Progenitor cell of endocrine pancreas (in vitro differentiated cells): ENCODE results near the gene ZDHHC8. TPM values are rescaled to one million over a fixed set of nuclear protein-coding genes. Genes with fewer than 3 reads are reported as not detected.

Experiments
- DNase-seq: peaks from one replicate; pipeline ENCODE4 v3.0.0; 2021; ENCODE audit warnings: low spot score; ENCODE audit not compliant: unreplicated experiment
- H3K27ac Mint-ChIP-seq: 2 replicates; pipeline ENCODE4 v1.8.0; 2021; ENCODE audit warnings: mild to moderate bottlenecking, moderate library complexity, mixed read lengths
- H3K27me3 Mint-ChIP-seq: 2 replicates; pipeline ENCODE4 v1.8.0; 2021; ENCODE audit warnings: mixed read lengths
- H3K36me3 Mint-ChIP-seq: 2 replicates; pipeline ENCODE4 v1.8.0; 2022; ENCODE audit warnings: mixed read lengths; ENCODE audit not compliant: insufficient read depth
- H3K4me1 Mint-ChIP-seq: 2 replicates; pipeline ENCODE4 v1.8.0; 2021; ENCODE audit warnings: low read depth, mixed read lengths
- H3K4me3 Mint-ChIP-seq: 2 replicates; pipeline ENCODE4 v1.8.0; 2021; ENCODE audit warnings: low read depth, mild to moderate bottlenecking, moderate library complexity, mixed read lengths
- H3K9me3 Mint-ChIP-seq: 2 replicates; pipeline ENCODE4 v1.8.0; 2021; ENCODE audit warnings: low read depth, mixed read lengths
- total RNA-seq: library from RNA; stranded (reverse); gene quantifications from 2 replicates; pipeline ENCODE4 v1.2.1, GENCODE V29; 2021
- TF ChIP-seq, protein P1 (sequence below): fragments of 200-600 bp; sonication (generic); IDR thresholded peaks from one replicate; pipeline ENCODE4 v1.5.0; 2021; ENCODE audit warnings: antibody characterized with exemption, mild to moderate bottlenecking; ENCODE audit not compliant: unreplicated experiment

ZDHHC8 gene
- total RNA-seq, 1 donor from 2014 or later: 82.1 TPM

DNA sequence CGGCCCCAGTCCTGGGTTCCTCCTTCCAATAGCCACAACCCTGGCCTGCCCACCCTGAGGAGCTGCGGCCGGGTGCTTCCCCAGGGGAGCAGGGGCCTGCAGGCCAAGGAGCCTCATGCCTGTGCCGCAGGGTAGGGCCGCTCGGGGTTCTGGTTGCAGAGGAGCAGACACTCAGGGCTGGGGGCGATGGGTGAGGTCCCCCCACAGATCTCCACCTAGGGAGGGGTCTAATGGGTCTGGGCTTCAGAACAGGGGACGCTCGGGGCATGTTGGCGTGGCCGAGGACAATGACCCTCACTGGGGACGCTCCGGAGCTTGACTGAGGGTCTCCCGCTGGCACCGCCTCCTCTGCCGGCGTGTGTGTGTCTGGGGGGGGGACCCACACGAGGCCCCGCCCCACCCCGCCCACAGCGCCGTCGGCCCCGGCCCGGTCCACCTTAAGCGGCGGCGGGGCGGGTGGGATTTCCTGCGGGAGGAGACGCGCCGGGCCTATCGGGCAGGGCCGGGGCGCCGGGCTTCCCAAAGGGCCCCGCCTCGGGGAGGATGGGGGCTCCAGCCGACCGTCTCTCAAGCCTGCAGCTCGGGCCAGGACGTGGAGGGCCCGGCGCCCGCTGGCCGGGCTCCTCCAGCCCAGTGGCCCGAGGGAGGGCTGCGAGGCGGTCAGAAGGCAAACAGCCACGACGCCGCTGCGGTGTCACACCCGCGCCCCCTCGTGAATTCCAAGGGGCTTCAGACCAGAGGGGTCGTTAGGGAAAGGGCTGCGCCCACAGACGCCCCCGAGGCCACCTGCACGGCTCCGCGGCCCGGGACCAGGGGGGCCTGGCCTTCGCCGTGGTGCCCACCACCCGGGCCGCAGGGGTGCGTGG, 640 bp upstream of the ZDHHC8 start:
- Mint-ChIP-seq H3K4me3 (peak overlapping the region; percentile 69), H3K4me1 (peaks cover 4% of the 10 kb centered on the region), H3K36me3 (peaks cover 8% of the 10 kb centered on the region), H3K27ac (no peak overlapping the region), H3K27me3 (no peaks in the 10 kb centered on the region), H3K9me3 (no peaks in the 10 kb centered on the region)
- DNase-seq: peak; percentile 47
- TF ChIP-seq, protein P1, sequence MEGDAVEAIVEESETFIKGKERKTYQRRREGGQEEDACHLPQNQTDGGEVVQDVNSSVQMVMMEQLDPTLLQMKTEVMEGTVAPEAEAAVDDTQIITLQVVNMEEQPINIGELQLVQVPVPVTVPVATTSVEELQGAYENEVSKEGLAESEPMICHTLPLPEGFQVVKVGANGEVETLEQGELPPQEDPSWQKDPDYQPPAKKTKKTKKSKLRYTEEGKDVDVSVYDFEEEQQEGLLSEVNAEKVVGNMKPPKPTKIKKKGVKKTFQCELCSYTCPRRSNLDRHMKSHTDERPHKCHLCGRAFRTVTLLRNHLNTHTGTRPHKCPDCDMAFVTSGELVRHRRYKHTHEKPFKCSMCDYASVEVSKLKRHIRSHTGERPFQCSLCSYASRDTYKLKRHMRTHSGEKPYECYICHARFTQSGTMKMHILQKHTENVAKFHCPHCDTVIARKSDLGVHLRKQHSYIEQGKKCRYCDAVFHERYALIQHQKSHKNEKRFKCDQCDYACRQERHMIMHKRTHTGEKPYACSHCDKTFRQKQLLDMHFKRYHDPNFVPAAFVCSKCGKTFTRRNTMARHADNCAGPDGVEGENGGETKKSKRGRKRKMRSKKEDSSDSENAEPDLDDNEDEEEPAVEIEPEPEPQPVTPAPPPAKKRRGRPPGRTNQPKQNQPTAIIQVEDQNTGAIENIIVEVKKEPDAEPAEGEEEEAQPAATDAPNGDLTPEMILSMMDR: no peak

DNA sequence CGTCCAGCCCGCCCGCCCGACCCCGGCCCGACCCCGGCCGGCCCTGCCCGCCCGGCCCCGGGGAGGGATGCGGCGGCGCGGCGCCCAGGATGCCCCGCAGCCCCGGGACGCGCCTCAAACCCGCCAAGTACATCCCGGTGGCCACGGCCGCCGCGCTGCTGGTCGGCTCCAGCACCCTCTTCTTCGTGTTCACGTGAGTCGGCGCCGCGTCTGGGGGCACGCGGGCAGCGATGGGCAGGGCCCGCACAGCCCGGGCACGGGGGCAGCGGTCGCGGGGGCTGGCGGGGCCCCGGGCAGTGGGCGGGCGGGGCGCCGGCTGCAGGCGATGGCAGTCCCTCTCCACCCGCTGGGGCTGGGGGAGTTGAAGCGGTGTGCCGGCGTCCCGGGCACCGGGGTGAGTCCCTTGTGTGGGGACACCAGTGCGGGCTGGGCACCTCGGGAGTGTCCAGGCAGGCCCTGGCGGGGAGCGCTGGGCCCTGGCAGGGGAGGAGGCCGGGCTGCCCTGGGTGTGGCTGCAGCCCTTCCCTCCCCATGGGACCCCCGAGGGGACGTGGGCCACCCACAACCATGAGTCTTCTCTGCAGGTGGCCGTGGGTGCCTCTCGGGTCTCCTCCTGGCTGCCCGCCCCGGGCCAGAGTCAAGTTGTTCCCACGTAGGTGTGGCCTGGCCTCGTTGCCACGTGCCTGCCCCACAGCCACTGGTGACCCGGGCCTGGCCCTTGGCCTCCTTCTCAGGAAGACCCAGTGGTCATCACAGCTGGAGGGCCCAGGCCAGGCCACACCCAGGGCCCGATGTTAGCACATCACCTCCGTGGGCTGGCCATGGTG, 468 bp downstream of the ZDHHC8 start:
- no peak for DNase-seq
- peaks cover 5% of the 10 kb centered on the region for H3K36me3 Mint-ChIP-seq
- H3K9me3 Mint-ChIP-seq: no peaks in the 10 kb centered on the region
- H3K4me1 Mint-ChIP-seq: peaks cover 4% of the 10 kb centered on the region
- no peaks in the 10 kb centered on the region for H3K27me3 Mint-ChIP-seq
- no peak overlapping the region for H3K27ac Mint-ChIP-seq
- TF ChIP-seq, protein P1: no peak
- H3K4me3 Mint-ChIP-seq: peak overlapping the region; percentile 68

DNA sequence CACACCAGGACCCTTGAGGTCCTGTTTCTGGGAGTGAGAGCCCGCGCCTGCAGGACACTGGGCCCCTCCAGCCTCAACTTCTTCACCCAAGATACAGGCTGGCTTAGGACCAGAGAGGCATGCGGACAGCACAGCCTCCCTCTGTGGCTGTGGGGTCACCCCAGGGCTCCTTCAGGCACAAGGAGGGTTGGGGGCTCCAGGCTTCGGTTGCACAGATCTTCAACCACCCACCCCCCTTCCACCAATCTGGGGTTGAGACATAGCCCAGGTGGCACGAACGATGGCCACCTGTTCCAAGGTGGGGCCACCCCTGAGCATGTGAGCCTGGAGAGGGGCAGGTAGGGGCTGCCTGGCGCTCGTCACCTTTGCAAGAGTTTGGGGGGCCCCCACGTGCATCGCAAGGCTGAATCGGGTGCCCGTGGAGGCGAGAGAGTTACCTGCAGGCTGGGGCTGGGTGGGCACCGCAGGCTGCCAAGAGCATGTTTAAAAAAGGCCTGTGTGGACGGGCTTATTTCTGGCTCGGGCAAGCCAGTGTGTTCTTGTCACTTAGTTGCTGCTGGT, 1.2 kb downstream of the ZDHHC8 start:
- Mint-ChIP-seq H3K9me3 (no peaks in the 10 kb centered on the region), H3K4me1 (peaks cover 4% of the 10 kb centered on the region)
- DNase-seq: no peak

DNA sequence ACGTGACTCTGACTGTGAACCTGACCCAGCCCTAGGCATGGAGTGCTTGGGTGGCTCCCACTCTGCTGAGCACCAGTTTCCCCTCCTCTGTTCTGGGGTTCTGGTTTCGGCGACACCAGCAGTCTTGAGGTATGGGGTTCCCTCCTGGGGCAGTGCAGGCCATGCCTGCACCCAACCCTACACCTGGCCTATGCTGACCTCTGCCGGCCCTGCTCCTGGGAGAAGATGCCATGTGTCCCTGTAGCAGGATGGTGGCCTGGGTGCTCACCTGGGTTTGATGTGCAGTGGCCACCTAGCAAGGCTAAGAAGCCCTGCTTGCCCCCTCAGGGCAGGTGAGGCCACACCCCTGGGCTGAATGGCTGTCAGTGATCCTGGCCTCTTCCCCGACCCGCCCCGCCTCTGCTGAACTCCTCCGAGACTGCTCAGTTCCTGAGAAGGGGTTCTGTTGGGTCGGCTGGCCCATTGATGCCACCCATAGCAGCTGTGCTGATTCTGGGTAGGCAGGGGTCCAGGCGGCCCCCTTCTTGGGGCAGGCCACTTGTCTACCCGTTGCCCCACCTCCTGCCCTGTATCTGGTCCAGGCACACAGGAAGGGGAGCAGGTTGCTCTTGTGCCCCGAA, 2.4 kb downstream of the ZDHHC8 start:
- H3K9me3 Mint-ChIP-seq: no peaks in the 10 kb centered on the region
- no peaks in the 10 kb centered on the region for H3K36me3 Mint-ChIP-seq
- no peak overlapping the region for H3K27ac Mint-ChIP-seq
- H3K4me1 Mint-ChIP-seq: peaks cover 4% of the 10 kb centered on the region
- TF ChIP-seq, protein P1: no peak
- DNase-seq: no peak
- H3K27me3 Mint-ChIP-seq: no peaks in the 10 kb centered on the region
- H3K4me3 Mint-ChIP-seq: peak overlapping the region; percentile 59

More for the DNA sequence above, 1.2 kb downstream of the ZDHHC8 start:
- H3K27ac Mint-ChIP-seq: no peak overlapping the region
- peaks cover 2% of the 10 kb centered on the region for H3K36me3 Mint-ChIP-seq
- no peaks in the 10 kb centered on the region for H3K27me3 Mint-ChIP-seq
- H3K4me3 Mint-ChIP-seq: peak overlapping the region; percentile 68
- TF ChIP-seq, protein P1: no peak

DNA sequence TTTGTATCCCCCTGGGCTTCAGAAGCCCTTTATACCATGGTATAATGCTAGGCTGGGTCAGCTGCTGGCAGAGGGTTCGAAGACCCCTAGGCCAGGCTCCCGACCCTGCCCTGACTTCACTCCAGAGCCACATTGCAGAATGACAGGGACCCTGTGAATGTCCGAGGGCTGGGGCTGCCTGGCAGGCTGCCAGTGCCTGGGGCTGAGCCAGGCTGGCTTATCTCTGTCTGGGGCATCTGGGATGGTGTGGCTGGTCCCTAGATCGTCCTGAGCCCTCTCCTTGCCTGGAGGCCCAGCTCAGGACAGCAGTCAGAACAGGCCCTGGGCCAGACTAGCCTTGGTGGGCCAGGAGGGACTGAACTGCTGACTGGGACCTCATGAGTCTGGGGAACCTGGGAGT, 3.7 kb downstream of the ZDHHC8 start:
- no peaks in the 10 kb centered on the region for H3K36me3 Mint-ChIP-seq
- H3K4me3 Mint-ChIP-seq: no peak overlapping the region
- peaks cover 4% of the 10 kb centered on the region for H3K4me1 Mint-ChIP-seq
- H3K27me3 Mint-ChIP-seq: no peaks in the 10 kb centered on the region
- H3K27ac Mint-ChIP-seq: no peak overlapping the region
- TF ChIP-seq, protein P1: no peak
- no peak for DNase-seq
- no peaks in the 10 kb centered on the region for H3K9me3 Mint-ChIP-seq
